ENCODE measurements around the gene FKBP7.

DNA sequence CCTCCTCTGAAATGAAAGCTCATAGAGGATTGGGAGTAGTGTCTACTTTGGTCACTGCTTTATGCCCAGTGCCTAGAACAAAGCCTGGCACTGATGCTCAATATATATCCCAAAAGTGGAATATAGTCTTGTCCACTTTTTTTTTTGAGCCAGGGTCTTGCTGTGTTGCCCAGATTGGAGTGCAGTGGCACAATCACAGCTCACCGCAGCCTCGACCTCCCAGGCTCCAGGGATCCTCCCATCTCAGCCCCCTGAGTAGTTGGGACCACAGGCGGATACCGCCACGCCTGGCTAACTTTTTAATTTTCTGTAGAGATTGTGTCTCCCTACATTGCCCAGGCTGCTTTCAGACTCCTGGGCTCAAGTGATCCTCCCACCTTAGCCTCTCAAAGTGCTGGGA, 3.8 kb downstream of the FKBP7 start:
- TF ChIP-seq, protein P1, sequence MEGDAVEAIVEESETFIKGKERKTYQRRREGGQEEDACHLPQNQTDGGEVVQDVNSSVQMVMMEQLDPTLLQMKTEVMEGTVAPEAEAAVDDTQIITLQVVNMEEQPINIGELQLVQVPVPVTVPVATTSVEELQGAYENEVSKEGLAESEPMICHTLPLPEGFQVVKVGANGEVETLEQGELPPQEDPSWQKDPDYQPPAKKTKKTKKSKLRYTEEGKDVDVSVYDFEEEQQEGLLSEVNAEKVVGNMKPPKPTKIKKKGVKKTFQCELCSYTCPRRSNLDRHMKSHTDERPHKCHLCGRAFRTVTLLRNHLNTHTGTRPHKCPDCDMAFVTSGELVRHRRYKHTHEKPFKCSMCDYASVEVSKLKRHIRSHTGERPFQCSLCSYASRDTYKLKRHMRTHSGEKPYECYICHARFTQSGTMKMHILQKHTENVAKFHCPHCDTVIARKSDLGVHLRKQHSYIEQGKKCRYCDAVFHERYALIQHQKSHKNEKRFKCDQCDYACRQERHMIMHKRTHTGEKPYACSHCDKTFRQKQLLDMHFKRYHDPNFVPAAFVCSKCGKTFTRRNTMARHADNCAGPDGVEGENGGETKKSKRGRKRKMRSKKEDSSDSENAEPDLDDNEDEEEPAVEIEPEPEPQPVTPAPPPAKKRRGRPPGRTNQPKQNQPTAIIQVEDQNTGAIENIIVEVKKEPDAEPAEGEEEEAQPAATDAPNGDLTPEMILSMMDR (optimal IDR thresholded peaks at IDR 0.05 in 1 of 3, IDR thresholded peaks at IDR 0.05 in 1 of 3, conservative IDR thresholded peaks at IDR 0.05 in 1 of 3; ENCODE audit: extremely low read depth in 1 of 3, insufficient read depth in 2 of 3, low read length in 3 of 3) = no peak
- no peak for TF ChIP-seq EZH2 (IDR thresholded peaks at IDR 0.05; ENCODE audit: low read length)
